ENCODE measurements around the gene HMGCS1.

DNA sequence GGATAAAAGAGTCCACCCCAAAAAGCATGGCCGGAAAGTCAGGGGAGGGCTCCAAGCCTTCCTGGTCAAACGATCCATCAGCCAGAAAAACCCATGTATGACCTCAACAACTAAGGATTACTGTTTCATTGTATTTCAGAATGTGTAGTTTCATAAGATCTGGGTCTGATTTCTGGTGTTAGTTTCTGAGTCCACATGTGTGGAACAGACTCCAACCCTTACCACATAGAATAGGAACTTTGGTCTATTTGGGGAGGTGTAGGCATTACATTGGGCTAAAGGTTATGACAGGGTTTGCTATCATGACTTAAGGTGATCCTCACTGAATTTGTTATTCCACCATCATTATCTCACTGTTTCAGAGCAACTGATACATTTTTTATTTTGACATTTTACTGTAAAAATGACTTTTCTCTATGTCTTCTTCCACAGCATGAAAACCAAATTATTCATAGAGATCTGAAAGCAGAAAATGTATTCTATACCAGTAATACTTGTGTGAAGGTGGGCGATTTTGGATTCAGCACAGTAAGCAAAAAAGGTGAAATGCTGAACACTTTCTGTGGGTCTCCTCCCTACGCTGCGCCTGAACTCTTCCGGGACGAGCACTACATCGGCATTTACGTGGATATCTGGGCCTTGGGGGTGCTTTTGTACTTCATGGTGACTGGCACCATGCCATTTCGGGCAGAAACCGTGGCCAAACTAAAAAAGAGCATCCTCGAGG, 33.5 kb downstream of the HMGCS1 start:
- no peak for TF ChIP-seq EZH2phosphoT487 (IDR thresholded peaks at IDR 0.05; ENCODE audit: insufficient read depth, low read depth)
- TF ChIP-seq EZH2 (IDR thresholded peaks at IDR 0.05; ENCODE audit: insufficient read depth, poor library complexity, severe bottlenecking): no peak

All from GM23248 (cell line).